Measurements from ENCODE around the gene UBE2E2.

- TF ChIP-seq CTCF (IDR thresholded peaks at IDR 0.05) (no peak), POLR2A (IDR thresholded peaks at IDR 0.05) (no peak)
These were observed 153.8 kb downstream of the UBE2E2 start for GRCh38 chr3:23356923-23357322.

All from esophagus squamous epithelium (tissue), 4 donors.